Suprapubic skin (tissue), 4 donors: ENCODE measurements around the gene CDH8.

ENCODE experiments used
- CTCF ChIP-seq, 2 donors: fragments of 200-600 bp in 1 of 2; fragments of 450-650 bp in 1 of 2; sonication (generic) in 1 of 2; IDR thresholded peaks; one replicate each; pipeline ENCODE4 v1.5.1; 2016 to 2019; ENCODE audit warnings: antibody characterized with exemption in 2 of 2, mild to moderate bottlenecking in 1 of 2, moderate library complexity in 1 of 2
- POLR2A ChIP-seq, 2 donors: fragments of 450-650 bp; IDR thresholded peaks; one replicate each; pipeline ENCODE4 v1.6.1; 2017; ENCODE audit warnings: antibody characterized with exemption in 2 of 2, mild to moderate bottlenecking in 2 of 2, moderate library complexity in 2 of 2
- POLR2AphosphoS5 ChIP-seq, 3 donors: sonication (generic); formaldehyde crosslinking; IDR thresholded peaks; one replicate each; pipeline ENCODE4 v1.6.1; 2017; ENCODE audit warnings: antibody characterized with exemption in 3 of 3

GRCh38 chr16:61820820-61821219 is 215.4 kb downstream of the CDH8 start:
- TF ChIP-seq CTCF (IDR thresholded peaks at IDR 0.05), result no peak
- no peak for TF ChIP-seq POLR2AphosphoS5 (IDR thresholded peaks at IDR 0.05)
- no peak for TF ChIP-seq POLR2A (IDR thresholded peaks at IDR 0.05)
